Muscle of leg (tissue), 11 donors: Measurements from ENCODE around the gene DCC. TPM values are rescaled to one million over a fixed set of nuclear protein-coding genes. Genes with fewer than 3 reads are reported as not detected.

Experiments
- DNase-seq: peaks from one replicate; pipeline ENCODE4 v3.0.0; 2013
- H3K27ac ChIP-seq: one replicate; pipeline ENCODE4 v1.5.1; 2013; ENCODE audit warnings: mild to moderate bottlenecking, low read length, control low read depth
- H3K27me3 ChIP-seq: one replicate; pipeline ENCODE4 v1.6.1; 2013; ENCODE audit warnings: low read length; ENCODE audit not compliant: control insufficient read depth, insufficient read depth
- H3K36me3 ChIP-seq: one replicate; pipeline ENCODE4 v1.6.1; 2013; ENCODE audit warnings: low read length; ENCODE audit not compliant: control insufficient read depth, insufficient read depth
- H3K4me1 ChIP-seq: one replicate; pipeline ENCODE4 v1.6.1; 2013; ENCODE audit warnings: low read length; ENCODE audit not compliant: control insufficient read depth, insufficient read depth
- H3K4me3 ChIP-seq: one replicate; pipeline ENCODE4 v1.5.1; 2013; ENCODE audit warnings: low read length, control low read depth
- H3K9me3 ChIP-seq: replicated peaks from 2 replicates; pipeline ENCODE4 v1.6.1; 2013; ENCODE audit warnings: low read depth, low read length; ENCODE audit not compliant: control insufficient read depth
- WGBS: methylation state at CpG from one replicate; pipeline ENCODE4 v1.1.5; 2013; ENCODE audit warnings: missing lambda C conversion rate; ENCODE audit not compliant: insufficient coverage; 5-methylcytosine and 5-hydroxymethylcytosine counted together
- polyA plus RNA-seq, 8 donors: library from polyadenylated mRNA; unstranded; fragments of 120-200 nt; gene quantifications; one replicate each; pipeline versions ENCODE4 v1.2.1 to v1.2.3, GENCODE V29; 2013; ENCODE audit warnings: inconsistent platforms in 1 of 8, low replicate concordance in 1 of 8; ENCODE audit not compliant: insufficient read length in 8 of 8, insufficient read depth in 1 of 8
- total RNA-seq: library from RNA; stranded (reverse); fragments of 120-200 nt; gene quantifications from one replicate; pipeline ENCODE4 v1.2.4, GENCODE V29; 2013

Gene DCC
- total and polyA plus RNA-seq, 9 donors: 0.06 to 0.46 (median 0.13) TPM

GRCh38 chr18:53567929-53568574, 1228.1 kb downstream of the DCC start:
- peak; percentile 38 for DNase-seq
- Histone ChIP-seq H3K4me1 (no peaks in the 10 kb centered on the region), H3K27me3 (no peaks in the 10 kb centered on the region), H3K4me3 (no peak overlapping the region), H3K27ac (no peak overlapping the region), H3K36me3 (no peaks in the 10 kb centered on the region), H3K9me3 (no peaks in the 10 kb centered on the region)
- 100% methylated on average over 1 of the region's 12 CpGs for WGBS
